ENCODE measurements around the gene ATG4C.
A peak's percentile ranks its signal among the peaks of the same experiment; 100 is the strongest.

ATG4C gene

GRCh38 chr1:62841587-62842169, 57.7 kb downstream of the ATG4C start:
- peak; percentile 11 for DNase-seq

DNA sequence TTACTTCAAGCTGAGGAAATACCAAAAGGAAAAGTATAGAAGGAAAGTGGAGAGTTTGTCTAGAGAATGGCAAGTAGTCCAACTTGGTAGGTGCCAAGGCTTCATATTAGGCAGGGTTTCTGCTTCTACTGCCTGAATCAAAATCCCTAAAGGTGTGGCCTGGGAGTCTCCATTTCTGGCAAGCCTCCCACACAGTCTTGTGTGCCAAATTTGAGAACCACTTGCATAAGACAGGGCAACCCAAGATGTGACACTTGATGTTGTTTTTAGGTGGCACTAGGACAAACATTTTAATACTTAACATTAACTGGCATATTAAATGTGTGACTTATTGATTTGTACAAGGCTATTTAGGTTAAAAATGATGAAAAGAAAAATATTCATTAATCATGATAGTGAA, 60.1 kb downstream of the ATG4C start:
- DNase-seq, result no peak

- DNase-seq, result no peak
These were observed 65.1 kb downstream of the ATG4C start for GRCh38 chr1:62849031-62849430.

- no peak for DNase-seq
These were observed 68.3 kb downstream of the ATG4C start for GRCh38 chr1:62852253-62852652.

- DNase-seq, result no peak
These were observed 73.0 kb downstream of the ATG4C start for GRCh38 chr1:62856960-62857359.

DNA sequence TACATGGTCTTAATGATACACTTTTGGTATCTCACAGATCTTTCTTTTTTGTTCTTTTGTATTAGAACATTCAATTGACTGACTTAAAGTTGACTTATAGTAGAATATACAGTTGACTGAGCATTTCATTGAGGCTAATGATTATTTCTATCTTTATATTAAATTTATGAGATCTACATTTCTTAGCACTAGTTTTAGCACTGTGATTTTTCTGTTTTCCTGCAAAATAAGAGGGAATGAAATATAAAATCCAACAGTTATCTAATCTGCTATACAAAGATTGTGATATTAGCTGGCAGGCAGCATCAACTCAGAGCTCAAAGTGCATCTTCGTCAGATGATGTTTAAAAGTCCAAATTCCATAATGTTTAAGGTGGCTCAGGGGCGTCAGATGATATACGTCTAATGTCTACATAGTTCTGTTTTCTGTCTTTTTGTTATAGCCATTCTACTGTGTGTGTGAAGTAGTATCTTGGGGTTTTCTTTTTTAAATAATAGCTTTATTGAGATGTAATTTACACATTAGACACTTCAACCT, 85.4 kb downstream of the ATG4C start:
- DNase-seq, result no peak

DNA sequence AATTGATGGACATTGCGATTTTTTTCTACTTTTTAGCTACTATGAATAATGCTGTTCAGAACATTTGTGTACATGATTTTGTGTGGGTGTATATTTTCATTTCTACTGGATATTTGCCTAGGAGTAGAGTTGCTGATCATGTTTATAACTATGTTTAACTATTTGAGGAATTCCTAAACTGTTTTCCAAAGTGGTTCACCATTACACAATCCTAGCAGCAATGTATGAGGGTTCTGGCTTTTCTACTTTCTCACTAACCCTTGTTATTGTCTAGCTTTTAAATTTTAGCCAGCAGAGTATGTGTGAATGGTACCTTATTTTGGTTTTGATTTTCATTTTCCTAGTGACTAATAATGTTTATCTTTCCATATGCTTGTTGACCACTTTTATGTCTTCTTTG, 86.2 kb downstream of the ATG4C start:
- DNase-seq, result no peak

GRCh38 chr1:62875676-62876075, 91.7 kb downstream of the ATG4C start:
- DNase-seq, result no peak

- DNase-seq, result no peak
These were observed 92.6 kb downstream of the ATG4C start for GRCh38 chr1:62876535-62876934.

- no peak for DNase-seq
These were observed 93.6 kb downstream of the ATG4C start for GRCh38 chr1:62877579-62877978.

DNA sequence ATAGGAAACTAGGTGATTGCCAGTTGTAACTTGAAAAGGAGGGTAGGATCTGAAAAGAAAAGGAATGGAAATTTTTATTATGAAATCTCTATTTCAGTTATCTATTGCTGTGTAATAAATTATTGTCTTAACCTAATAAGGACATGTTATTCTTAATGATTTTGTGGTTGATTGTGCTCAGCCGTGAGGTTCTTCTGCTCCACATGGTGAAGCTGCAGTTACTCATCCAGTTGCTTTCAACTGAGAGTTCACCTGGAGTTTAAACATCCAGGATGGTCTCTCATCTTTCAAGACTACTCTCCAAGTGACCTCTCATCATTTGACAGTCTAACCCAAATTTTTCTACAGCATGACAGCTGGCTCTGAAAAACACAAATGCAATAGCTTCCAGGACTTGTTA, 96.0 kb downstream of the ATG4C start:
- DNase-seq, result no peak

DNA sequence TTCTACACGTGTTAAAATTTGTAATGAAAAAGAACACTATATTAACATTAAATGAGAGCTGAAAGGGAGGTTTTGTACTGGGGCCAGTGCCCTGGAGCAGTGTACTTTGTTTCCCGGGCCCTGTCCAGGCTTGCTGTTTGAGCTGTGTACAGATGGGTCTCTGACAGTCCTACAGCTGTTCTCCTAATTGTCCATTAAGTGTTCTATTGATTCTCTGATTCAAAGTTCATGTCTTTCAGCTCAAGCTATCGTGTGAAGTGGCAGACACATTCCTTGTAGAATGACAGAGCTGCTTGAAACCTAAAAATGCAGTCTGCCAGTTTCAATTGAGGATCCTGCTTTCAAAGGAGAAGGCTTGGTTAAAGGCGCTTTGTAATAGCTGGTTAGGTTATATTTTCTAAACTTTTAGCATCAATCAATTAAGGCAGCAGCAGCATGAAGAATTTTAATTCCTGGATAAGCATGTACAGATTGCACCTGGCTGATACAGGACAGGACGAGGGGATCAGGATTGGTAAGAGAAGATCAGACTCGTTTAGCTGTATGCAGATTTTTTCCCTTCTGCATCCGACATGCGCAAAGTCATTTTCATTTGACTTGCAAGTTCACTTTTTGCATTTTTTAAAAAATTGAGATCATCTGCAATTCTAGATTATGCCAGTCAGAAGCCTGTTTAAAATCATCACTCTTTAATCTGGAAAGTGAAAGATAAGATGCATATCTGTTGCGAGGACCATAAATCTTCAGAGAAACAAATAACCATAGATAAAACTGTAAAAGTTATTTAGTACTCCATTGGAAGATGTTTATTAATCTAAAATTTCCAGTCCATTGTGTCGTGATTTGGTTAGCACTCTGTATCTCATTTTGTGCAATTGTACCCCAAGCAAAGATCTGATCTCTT, 98.5 kb downstream of the ATG4C start:
- no peak for DNase-seq

- no peak for DNase-seq
These were observed 100.3 kb downstream of the ATG4C start for GRCh38 chr1:62884156-62884740.

DNA sequence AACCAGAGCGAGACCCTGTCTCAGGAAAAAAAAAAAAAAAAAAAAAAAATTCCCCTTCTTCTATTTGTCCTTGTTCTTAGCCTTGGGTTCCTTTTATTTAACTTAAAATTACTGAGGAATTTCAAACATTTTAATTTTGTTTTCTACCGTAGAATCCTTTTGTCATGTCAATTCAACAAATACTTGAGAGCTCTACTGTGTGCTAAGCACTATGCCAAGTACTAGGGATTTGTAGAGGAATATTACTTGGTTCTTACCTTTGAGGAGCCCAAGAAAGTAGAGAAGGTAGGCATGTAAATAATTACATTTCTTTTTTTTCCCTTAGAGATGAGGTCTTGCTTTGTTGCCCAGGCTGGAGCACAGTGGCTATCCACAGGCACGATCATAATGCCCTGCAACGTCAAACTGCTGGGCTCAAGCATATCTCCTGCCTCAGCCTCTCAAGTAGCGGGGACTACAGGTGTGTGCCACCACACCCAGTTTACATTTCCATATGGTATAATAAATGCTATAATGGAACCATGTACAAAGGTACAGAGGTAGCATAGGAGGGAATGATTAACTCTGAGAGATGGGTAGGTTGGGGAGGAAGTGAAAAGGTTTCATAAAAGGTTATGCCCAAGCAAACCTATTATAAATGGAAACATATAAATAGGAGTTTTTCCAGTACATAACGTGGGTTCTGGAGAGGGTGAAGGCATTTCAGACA, 104.0 kb downstream of the ATG4C start:
- DNase-seq, result no peak

GRCh38 chr1:62891956-62892562, 108.1 kb downstream of the ATG4C start:
- no peak for DNase-seq

- no peak for DNase-seq
These were observed 113.9 kb downstream of the ATG4C start for GRCh38 chr1:62897788-62898187.

GRCh38 chr1:62900566-62900965, 116.6 kb downstream of the ATG4C start:
- DNase-seq, result no peak

DNA sequence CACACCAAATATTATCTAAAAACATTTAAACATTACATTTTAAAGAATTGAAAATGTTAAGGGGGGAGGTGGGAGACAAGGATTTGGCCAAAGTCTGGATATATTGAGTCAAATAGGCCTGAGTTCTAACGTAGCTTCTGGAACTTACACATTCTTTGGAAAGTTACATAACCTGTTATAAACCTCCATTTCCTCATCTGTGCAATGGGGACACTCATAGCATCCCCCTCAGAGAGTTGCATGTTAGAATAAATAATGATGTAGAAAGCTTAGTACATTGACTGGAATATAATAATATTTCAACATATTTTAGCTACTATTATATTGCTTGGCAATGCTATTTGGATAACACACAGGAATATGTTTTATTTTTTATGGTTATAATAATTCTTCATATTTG, 117.7 kb downstream of the ATG4C start:
- no peak for DNase-seq

- no peak for DNase-seq
These were observed 119.6 kb downstream of the ATG4C start for GRCh38 chr1:62903522-62903921.

DNA sequence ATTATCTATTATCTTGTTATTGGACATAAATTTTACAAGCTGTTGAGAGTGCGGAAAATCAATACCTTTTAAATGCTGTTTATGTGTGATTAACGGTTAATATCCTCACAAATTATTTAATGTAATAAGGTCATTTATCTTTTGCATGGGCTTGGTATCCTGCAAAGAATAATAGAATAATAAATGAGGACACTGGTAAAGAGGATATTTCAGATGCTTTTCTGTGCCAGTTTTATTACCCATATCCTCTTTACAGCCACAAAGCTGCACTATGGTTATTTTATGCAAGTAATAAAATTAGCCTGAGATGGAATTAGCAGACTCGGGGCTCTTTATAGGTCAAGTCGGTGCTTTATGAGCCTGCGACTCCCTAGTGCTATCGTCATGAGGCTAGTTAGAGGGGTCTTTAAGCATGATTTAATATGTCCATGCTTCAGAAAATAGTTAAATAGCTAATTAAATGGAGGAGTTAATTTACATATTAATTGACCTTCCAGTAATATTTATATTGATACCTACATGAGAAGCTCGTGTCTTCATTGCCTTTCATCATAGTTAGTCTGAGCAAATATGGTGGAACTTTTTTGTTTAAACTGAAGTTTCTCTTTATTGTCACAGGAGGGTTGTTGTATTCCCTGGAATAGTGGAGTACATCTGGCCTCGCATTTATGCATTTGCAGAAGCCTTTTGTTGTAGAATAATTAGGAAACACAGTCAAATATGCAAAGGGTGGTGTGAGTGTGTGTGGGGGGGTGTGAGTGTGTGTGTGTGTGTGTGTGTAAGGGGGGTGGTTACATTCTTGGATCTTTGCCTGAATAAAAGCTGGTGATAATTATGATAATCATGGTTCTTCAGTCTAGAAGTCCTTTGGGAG, 120.3 kb downstream of the ATG4C start:
- no peak for DNase-seq

GRCh38 chr1:62904856-62905225, 120.9 kb downstream of the ATG4C start:
- no peak for DNase-seq

DNA sequence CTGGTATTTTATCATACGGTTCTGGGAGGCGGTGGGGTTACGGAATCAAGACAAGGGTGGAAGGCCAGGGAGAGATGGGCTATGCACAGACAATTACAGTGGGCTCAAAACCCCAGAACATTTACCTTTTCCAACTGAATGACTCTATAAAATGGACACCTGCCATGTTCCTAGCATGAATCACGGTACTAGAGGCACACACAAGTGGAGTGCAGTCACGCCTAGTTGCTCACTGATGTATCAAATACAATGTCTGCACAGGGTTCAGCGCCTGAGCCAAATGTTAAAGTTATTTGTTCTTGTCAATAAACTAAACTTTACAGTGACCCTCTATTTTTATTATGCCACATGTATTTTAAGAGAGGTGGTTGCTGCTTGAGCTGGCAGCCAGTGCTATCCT, 121.4 kb downstream of the ATG4C start:
- DNase-seq, result no peak

Measured in stimulated activated CD4-positive, alpha-beta T cell treated with anti-CD3 and anti-CD28 coated beads, Interleukin-2, amount 100 ng/mL, for 48 hours (primary cell).